DMS53 treated with DMSO at 0.1 percent for 48 hours (cell line): ENCODE results near the gene PRM1.

Source experiments
- DNase-seq: peaks from one replicate; lab custom pipeline; 2025; ENCODE audit not compliant: unreplicated experiment; lab: John Stamatoyannopoulos, UW

PRM1 gene

DNA sequence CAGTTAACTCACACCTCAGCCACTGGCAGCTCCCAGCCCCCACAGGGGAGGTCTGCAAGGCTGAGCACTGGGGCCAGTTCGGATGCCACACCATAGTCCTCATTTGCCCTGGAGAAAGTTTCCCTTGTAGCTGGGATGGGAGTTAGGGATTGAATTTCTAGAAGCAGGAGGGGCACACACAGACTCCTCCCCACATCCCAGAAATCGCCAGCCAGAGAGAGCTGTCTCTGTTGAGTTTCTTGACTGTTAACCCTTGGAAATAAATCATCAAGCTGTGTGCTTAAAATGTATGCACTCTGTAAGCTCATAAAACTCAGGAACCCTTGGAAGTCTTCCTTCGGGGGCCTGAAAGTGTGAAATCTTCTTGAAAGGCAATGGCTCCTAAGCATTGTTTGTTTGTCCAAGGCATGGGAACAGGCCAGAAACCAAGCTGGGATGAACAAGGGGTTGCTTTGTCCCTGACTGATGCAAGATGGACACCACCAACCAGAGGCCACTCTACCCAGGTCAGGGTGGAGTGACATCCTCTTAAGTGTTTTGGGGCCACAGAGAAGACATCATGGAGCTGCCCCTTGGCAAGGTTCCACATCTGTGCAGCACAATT lies 7.3 kb downstream of the PRM1 start:
- no peak for DNase-seq

DNA sequence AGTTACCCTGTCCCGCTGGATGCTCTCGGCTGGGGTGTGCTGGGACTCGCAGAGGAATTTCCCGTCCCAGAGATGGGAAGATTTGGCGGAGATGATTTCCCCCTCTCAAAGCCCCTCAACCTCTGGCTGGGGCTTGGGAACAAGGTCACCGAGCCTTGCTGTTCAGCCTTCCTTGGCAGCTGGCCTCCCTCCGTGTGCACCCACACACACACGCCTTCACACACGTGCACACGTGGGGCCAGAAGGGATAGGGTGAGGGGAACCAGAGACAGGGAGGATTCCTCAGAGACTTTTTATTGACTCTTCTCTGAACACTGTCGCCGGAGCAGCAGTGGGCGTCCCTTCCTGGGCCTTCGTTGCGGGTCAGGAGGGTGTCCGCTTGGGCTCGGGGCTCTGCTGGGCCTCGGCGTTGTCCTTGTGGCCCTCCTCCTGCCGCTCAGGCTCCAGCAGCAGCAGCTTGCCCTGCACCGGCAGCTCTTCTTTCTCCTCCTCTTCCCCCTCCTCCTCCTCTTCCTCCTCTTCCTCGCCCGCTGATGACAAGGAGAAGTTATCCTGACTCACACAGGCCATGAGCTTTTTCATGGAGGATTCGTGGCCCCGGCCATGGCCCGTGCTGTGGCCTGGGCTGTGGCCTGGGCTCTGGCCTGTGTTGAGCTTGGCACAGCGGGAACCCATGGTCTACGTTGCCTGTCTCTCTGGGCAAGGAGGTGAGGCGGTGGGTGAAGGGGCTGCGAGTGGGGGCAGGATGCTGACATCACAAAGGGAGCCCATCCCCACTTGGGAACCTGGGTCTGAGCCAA lies 8.0 kb downstream of the PRM1 start, which contains the start of gene PRM3:
PRM3 (minus strand) TSS at position 709 of the 800 bp plus-strand sequence; CDS start at position 675, 34 bp downstream.
- DNase-seq = no peak

DNA sequence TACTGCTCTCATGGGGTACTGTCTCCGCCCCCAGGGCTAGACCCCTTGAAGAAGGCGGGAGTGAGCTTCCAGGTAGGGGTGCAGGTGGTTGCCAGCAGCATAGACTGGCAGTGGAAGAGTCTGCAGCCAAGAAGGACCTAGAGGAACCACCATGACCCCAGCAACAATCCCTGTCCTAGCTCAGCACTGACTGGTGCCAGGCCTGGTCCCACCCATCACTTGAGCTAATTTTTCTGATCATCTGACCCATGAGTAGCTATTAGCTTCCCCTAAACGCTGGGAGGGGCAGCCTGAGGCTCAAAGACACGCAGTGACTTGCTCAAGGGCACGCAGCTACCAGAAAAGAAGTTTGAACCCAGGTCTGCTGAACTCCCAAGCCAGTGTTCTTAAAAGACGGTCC lies 8.6 kb downstream of the PRM1 start:
- no peak for DNase-seq

DNA sequence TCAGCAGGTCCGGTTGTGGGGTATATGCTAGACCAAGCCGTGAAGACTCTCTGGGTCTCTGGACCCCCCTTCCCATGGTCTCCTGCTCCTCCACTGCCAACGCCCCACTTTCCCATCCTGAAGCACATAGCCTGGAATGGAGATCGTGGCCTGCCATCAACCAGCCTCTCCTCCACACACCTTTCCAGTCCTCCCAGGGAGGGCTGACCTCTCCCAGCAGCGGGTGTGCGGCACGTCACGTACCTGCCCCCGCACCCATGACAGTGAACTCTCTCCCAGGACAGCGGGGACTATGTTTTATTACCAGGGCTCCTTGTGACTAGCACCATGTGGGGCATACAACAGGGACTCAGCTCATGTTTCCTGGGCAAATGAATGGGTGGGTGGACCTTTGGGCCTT lies 9.5 kb downstream of the PRM1 start:
- DNase-seq = no peak

DNA sequence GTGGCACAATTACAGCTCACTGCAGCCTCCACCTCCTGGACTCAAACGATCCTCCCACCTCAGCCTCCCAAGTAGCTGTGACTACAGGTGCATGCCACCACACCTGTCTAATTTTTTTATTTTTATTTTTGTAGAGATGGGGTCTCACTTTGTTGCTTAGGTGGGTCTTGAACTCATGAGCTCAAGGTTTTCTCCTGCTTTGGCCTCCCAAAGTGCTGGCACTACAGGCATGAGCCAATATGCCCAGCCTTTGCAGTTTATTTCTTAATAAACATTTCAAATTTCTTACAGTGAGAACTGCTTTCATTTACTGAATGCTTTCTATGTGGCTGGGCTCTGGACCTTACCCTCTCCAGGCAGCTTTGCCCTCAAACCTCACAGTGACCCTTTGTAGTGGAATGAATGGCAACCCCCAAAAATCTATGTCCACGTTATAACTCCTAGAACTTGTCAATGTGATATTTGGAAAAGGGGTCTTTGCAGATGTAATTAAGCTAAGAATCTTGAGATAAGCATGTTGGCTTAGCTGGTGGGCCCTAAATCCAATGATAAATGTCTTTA lies 10.4 kb downstream of the PRM1 start:
- DNase-seq = no peak

DNA sequence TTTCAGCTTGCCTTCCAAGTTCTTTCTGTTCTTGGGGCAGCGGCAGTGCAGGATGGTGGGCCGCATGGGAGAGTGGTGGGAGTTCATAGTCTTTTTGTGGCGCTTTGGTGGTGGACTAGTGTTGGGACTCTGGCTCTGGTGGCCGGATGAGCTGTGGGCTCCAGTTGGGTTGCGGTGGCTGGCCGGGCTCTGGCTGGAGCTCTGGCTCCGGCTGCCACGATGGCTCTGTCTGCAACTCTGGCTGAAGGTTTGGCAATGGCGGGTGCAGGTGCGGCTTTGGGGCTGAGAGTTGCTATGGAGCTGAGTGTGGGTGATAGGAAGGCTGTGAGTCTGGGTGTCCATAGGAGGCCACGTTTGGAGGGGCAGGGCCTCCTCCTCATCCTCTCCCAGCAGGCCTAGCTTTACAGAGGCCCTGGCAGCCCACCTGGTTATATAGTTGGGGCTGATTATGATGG lies 12.2 kb downstream of the PRM1 start, which contains the start of gene TNP2:
TNP2 (minus strand) TSS at position 405 of the 455 bp plus-strand sequence; CDS start at position 342, 63 bp downstream.
- no peak for DNase-seq

DNA sequence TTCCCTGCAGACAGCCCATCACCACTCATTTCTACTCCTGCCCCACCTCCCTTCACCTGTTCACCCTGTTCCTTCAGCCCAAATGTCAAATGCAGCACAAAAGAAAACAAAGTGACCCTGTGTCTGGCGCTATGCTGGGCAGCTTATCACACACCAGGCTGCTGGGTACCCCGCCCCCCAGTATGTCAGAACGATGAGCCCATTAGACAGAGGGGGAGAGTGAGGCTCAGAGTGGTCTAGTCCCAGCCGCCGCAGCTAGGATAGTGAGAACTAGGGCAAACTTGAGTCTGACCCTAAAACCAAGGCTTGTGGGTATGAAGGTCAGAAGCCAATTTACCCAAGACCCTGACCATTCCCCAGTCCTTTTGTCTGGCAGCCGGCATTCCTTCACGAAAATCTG lies 16.0 kb downstream of the PRM1 start:
- DNase-seq = no peak

DNA sequence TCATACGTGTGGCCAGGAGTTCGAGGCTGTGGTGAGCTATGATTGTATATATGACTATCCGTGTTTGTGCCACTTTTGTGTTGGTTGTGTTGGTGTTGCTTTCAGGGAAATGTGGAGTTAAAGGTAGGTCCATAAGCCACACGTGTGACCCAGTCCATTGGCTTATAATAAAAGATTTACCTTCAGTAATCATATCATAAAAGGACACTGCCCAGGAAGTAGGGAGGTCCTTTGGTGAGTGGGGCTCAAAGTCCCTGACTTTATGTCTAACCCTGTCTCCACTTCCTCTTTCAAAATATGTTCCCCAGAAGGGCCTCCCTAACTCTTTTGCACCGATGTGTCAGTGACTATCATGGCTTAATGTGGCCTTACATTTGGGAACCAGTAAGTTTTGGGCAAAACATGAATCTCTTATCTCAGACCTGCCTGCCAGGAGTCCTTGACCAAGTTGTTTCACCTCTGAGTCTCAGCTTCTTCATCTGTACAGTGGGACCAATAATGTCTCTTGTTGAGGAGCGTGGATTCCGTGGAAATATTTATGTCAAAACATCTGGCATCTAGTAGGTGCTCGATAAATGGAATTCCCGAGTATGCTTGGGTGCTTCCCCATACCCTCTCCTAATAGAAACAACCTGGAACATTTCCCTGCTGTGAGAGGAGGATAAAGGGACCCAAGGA lies 16.8 kb downstream of the PRM1 start:
- DNase-seq = no peak

DNA sequence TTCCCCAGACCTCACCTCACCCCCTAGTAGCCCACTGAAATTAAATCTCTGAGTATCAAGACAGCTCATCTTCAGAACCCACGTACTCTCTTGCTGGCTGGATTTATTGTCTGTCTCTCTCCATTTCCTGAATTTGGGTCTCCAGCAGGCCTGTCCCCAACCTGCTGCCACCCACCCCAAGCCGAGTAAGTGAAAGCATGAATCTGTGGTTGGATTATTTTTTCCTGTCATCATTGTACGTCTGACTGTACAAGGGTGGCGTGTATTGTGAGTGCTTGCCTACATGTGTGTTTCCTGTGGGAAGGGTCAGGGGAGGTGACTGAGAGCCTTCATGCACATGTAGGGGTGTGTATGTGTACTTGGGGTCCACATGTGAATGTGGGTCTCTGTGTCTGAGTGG lies 17.4 kb downstream of the PRM1 start:
- DNase-seq = no peak

DNA sequence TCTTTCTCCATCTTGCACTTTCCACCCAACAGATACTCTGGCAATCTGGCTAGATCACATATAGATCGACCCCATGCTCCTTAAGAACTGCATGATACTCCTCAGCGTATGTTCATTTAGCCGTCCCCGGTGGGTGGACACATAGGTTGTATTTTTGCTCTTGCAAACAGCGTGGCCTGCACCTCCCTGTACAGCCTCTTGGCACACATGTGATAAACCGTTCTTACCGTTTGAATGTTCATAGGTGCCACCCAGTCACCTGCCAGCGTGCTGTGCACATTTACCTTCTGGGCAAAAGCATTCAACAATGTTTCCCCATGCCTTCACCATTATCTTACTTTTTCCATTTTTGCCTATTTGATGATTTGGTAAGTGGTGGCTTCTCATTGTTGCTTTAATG lies 18.2 kb downstream of the PRM1 start:
- no peak for DNase-seq

DNA sequence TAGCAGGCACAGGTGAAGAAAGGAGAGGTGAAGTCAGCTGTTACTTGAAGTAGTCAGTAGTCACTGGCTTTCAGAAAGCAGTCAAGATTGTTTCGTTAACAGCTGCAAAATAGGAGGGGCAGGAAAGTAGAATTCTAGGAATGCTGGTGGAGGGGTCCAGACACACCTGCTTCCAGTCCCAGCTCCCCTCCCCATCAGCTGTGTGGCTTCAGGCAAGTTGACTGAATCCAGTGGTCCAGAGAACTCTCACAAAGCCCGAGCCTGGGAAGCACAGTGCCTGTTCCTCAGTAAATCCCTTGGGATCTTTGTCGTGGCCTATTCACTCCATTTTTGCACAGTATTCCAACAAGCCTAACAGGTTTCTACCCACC lies 20.5 kb downstream of the PRM1 start:
- DNase-seq = no peak

DNA sequence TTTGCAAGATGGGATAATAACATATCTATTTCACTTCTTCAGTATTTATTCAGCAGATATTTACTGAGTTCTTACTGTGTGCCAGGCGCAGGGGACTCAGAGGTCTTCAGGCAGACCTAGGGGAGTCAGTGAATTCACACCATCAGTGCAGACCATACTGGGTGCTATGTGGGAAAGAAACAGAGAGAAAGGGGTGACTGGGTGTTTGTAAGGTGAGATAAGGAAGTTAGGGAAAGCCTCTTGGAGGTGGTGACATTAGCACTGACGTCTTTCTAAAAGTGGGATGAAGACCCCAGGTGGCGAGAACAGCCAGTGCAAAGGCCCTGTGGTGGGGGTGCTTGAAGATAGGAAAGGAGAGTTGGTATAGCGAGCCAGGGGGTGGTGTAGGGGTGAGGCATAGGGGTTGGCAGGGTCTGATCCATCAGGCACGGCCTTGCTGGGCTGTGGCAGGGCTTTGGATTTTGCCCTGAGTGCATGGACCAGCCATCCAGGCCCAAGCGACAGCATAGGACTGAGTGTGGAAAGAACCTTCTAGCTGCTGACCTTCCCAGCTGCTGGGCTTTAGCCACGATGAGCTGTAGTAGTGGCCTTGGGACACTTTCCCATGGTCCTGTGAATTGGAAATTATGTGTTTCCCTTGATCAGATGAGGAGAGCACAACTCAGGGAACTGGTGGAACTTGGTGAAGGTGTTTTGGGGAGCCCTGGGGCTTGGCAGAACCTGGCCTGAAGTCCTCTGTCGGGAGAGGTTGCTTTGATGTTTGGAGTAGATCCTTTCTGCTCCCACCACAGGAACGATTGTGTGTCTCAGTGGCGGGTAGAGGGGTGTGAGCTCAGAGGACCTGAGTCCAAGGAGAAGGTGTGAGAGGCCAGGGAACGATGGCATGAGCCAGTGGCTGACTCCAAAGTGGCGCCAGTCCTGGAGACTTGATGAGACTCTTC lies 21.2 kb downstream of the PRM1 start:
- no peak for DNase-seq

DNA sequence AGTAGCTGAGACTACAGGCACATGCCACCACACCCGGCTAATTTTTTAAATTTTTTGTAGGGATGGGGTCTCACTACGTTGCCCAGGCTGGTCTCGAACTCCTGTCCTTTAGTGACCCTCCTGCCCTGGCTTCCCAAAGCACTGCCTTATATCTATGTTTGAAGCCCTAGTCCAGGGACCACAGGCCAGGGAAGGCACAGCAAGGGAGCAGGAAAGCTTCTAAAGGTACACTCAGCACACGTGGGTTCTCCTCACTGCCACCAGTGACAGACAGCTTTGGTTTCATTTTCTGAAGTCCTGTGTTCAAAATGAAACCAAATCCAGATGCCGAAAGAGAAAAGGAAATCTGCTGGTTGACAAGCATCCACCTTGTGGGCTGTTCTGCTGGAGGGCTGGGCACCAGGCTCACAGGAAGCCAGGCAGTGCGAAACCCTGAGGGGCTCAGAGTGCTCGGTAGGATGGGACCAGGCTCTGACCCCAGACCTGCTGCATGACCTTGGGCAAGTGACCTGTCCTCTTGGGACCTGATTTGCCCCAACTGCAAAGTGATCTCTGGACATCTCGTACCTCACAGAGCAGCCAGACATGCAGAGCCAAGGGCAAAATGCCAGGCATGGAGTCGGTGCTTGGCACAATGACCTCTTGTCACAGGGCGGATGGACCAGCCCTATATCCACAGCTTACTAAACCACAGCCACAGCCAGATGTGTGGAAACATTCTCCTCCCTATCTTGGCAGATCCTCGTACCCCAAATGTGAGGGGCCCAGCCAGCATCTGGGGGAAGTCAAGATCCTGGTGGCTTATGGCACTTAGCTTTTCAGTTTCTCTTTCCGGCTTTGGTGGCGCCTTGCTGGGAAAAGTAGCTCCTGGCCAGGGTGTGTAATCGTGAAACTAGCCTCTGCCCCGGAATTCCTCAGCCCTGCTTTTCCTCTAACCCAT lies 22.3 kb downstream of the PRM1 start:
- DNase-seq = no peak

DNA sequence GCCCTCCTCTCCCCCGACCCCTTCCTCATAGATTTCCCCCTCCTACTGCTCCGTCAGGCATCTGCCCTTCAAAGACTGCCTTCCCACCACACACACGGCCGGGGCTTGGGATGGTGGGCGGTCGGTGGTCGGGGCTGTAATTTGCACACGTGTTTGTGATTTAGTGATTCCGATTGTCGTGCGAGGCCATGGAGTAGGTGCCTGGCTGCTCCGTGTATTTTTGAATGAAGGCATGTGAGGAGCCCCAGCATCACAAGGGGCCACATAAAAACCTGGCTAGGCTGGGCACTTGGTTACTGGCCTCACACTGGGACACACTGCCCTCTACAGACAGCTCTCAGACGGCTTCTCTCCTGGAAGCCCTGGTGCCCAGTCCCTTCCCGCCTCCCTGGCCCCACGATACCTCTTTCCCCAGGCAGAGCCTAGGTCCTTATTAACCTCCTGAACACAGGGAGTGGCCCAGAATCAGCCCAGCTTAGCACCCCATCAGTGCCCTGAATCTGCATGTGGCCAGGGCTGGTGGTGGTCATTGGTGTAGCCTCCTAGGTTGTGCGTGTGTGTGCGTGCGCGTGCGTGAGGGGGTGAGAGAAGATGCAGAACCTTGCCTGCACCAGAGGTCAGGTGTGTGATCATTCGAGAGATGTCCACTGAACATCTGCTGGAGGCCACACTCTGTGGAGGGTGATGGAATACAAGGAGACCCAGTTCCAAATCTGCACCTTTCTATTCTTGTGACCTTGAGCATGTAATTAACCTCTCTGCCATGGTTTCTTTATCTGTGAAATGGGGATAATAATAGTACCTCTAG lies 23.8 kb downstream of the PRM1 start:
- DNase-seq = peak; percentile 47

DNA sequence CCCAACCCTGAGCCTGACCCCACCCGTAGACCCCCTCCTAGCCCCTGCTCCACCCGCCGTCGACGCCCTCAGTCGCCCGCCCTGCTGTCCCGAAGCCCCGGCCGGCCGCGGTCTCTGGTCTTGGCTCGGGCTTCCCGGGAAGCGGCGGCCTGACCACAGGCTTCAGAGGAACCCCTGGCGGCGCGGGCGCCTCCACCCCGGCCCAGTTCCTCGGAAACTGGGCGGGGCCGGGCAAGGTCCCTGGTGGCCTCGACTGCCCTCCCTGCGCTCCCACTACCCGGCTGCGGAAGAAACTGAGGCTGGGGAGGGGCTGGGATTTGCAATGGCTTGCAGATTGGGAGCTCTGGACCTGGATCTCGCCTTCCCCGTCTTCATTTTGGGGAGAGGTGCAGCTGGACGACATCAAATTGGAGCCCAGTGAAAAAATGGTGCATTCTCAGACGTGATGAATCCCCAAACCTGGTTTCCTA lies 24.4 kb downstream of the PRM1 start:
- no peak for DNase-seq

DNA sequence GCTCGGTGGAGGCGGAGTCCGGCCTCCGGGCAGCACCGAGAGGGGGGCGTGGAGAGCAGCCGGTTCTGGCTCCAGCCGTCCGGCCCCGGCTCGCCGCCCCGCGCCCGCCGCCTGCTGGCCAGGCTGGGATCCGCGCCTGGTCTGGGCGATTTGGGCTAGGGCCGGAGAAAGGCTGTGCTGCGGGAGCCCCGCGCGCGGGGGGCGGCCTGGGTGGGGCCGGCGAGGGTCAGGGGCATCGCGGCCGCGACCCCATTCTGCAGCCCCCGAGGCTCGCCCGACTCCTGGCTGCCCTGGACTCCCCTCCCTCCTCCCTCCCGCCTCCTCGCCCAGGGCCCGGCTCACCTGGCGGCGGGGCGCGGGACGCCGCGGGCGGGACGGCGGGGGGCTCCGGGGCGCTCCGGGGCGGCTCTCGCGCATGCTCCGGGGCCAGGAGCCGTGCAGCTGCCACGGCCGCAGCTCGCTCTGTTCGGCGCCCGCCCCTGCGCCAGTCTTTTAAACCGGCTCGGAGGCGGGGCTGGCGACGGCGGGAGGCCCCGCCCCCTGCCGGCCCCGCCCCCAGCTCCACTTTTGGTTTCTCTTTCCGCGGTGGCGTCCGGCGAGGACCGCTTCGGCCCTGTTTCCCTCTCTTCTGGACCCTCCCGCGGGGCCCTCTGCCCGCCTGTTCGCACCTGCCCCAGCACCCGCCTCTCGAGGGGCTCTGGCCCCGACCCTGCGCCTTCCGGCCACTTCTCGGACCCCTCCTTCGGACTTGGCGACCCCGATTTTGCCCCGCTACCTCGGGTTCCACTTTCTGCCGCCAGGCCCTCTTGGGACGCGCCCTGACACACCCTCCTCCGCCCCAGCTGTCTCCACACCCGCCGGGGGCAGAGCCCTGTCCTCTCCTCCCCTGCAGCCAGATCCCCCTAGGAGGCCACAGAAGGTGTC lies 25.1 kb downstream of the PRM1 start, which contains the start of gene SOCS1:
SOCS1 (minus strand) TSS at position 468 of the 924 bp plus-strand sequence. CDS start 726 bp downstream, outside the sequence.
- peak; percentile 59 for DNase-seq
